ACC112 (cell line): ENCODE results near the gene SLC39A11.

ENCODE experiments used
- H2AFZ ChIP-seq: fragments of 200-600 bp; sonication (generic); one replicate; pipeline ENCODE4 v1.6.0; 2017; ENCODE audit warnings: antibody characterized with exemption, low read length; ENCODE audit not compliant: unreplicated experiment
- H3K27ac ChIP-seq: fragments of 200-600 bp; sonication (generic); 2 replicates; pipeline ENCODE4 v1.5.1; 2014; ENCODE audit warnings: low read depth, mild to moderate bottlenecking, antibody characterized with exemption, low read length, moderate library complexity
- H3K27me3 ChIP-seq: fragments of 200-600 bp; sonication (generic); 2 replicates; pipeline ENCODE4 v1.6.1; 2014; ENCODE audit warnings: mild to moderate bottlenecking, antibody characterized with exemption, low read length, moderate library complexity, mixed read lengths; ENCODE audit not compliant: insufficient read depth
- H3K36me3 ChIP-seq: fragments of 200-600 bp; sonication (generic); 2 replicates; pipeline ENCODE4 v1.6.1; 2016; ENCODE audit warnings: mild to moderate bottlenecking, antibody characterized with exemption, low read length, moderate library complexity, mixed read lengths; ENCODE audit not compliant: insufficient read depth
- H3K4me1 ChIP-seq: fragments of 200-600 bp; sonication (generic); one replicate; pipeline ENCODE4 v1.6.1; 2016; ENCODE audit warnings: low read length, mixed read lengths; ENCODE audit not compliant: insufficient read depth, unreplicated experiment, control insufficient read depth
- H3K4me3 ChIP-seq: fragments of 200-600 bp; sonication (generic); 2 replicates; pipeline ENCODE4 v1.5.1; 2014; ENCODE audit warnings: mild to moderate bottlenecking, low read depth, low read length
- H3K79me2 ChIP-seq: fragments of 200-600 bp; sonication (generic); one replicate; pipeline ENCODE4 v1.6.0; 2016; ENCODE audit warnings: low read length; ENCODE audit not compliant: control insufficient read depth, unreplicated experiment, insufficient read depth

Gene SLC39A11

GRCh38 chr17:73130977-73131376 lies 38.5 kb upstream of the SLC39A11 start:
- Histone ChIP-seq H3K27ac (no peak overlapping the region), H3K79me2 (no peaks in the 10 kb centered on the region), H3K4me3 (no peak overlapping the region), H3K36me3 (no peaks in the 10 kb centered on the region), H3K27me3 (peaks cover 6% of the 10 kb centered on the region), H3K4me1 (peaks cover 3% of the 10 kb centered on the region), H2AFZ (no peak overlapping the region)

- Histone ChIP-seq H2AFZ (no peak overlapping the region), H3K27ac (no peak overlapping the region), H3K79me2 (no peaks in the 10 kb centered on the region), H3K4me1 (peaks cover 3% of the 10 kb centered on the region), H3K4me3 (no peak overlapping the region), H3K27me3 (peaks cover 6% of the 10 kb centered on the region), H3K36me3 (no peaks in the 10 kb centered on the region)
These were observed 36.0 kb upstream of the SLC39A11 start for GRCh38 chr17:73128496-73128895.

GRCh38 chr17:73126716-73127473 lies 34.4 kb upstream of the SLC39A11 start:
- Histone ChIP-seq H3K27me3 (peaks cover 6% of the 10 kb centered on the region; the same call in 1 of the 2 replicates), H3K79me2 (no peaks in the 10 kb centered on the region), H3K27ac (no peak overlapping the region), H3K36me3 (no peaks in the 10 kb centered on the region), H2AFZ (no peak overlapping the region), H3K4me1 (peaks cover 3% of the 10 kb centered on the region), H3K4me3 (no peak overlapping the region)

- no peaks in the 10 kb centered on the region for H3K79me2 ChIP-seq
- H2AFZ ChIP-seq = no peak overlapping the region
- no peaks in the 10 kb centered on the region for H3K27me3 ChIP-seq
- no peak overlapping the region for H3K27ac ChIP-seq
- peaks cover 3% of the 10 kb centered on the region for H3K4me1 ChIP-seq
- no peaks in the 10 kb centered on the region for H3K36me3 ChIP-seq
- no peak overlapping the region for H3K4me3 ChIP-seq
These were observed 31.3 kb upstream of the SLC39A11 start for GRCh38 chr17:73123606-73124320.

- Histone ChIP-seq H3K27me3 (no peaks in the 10 kb centered on the region), H3K4me3 (no peak overlapping the region), H3K27ac (no peak overlapping the region), H3K36me3 (no peaks in the 10 kb centered on the region), H2AFZ (no peak overlapping the region), H3K79me2 (no peaks in the 10 kb centered on the region), H3K4me1 (peaks cover 3% of the 10 kb centered on the region)
These were observed 30.6 kb upstream of the SLC39A11 start for GRCh38 chr17:73122953-73123605.

- H3K27me3 ChIP-seq = no peaks in the 10 kb centered on the region
- no peak overlapping the region for H3K27ac ChIP-seq
- H3K4me3 ChIP-seq = no peak overlapping the region
- no peaks in the 10 kb centered on the region for H3K4me1 ChIP-seq
- H3K79me2 ChIP-seq = no peaks in the 10 kb centered on the region
- no peak overlapping the region for H2AFZ ChIP-seq
- H3K36me3 ChIP-seq = no peaks in the 10 kb centered on the region
These were observed 29.0 kb upstream of the SLC39A11 start for GRCh38 chr17:73121506-73121905.

- Histone ChIP-seq H3K36me3 (no peaks in the 10 kb centered on the region), H3K27ac (no peak overlapping the region), H2AFZ (no peak overlapping the region), H3K79me2 (no peaks in the 10 kb centered on the region), H3K27me3 (no peaks in the 10 kb centered on the region), H3K4me1 (no peaks in the 10 kb centered on the region), H3K4me3 (no peak overlapping the region)
These were observed 27.1 kb upstream of the SLC39A11 start for GRCh38 chr17:73119631-73120030.

- no peaks in the 10 kb centered on the region for H3K27me3 ChIP-seq
- H3K4me1 ChIP-seq = no peaks in the 10 kb centered on the region
- H3K79me2 ChIP-seq = no peaks in the 10 kb centered on the region
- no peak overlapping the region for H3K27ac ChIP-seq
- H3K36me3 ChIP-seq = no peaks in the 10 kb centered on the region
- no peak overlapping the region for H2AFZ ChIP-seq
- H3K4me3 ChIP-seq = no peak overlapping the region
These were observed 26.5 kb upstream of the SLC39A11 start for GRCh38 chr17:73118951-73119391.

- no peaks in the 10 kb centered on the region for H3K27me3 ChIP-seq
- H3K36me3 ChIP-seq = no peaks in the 10 kb centered on the region
- no peaks in the 10 kb centered on the region for H3K79me2 ChIP-seq
- no peaks in the 10 kb centered on the region for H3K4me1 ChIP-seq
- no peak overlapping the region for H3K4me3 ChIP-seq
- no peak overlapping the region for H2AFZ ChIP-seq
- no peak overlapping the region for H3K27ac ChIP-seq
These were observed 25.7 kb upstream of the SLC39A11 start for GRCh38 chr17:73118139-73118538.

- H3K4me3 ChIP-seq = no peak overlapping the region
- H3K27me3 ChIP-seq = no peaks in the 10 kb centered on the region
- H3K36me3 ChIP-seq = no peaks in the 10 kb centered on the region
- no peak overlapping the region for H3K27ac ChIP-seq
- H3K4me1 ChIP-seq = no peaks in the 10 kb centered on the region
- H3K79me2 ChIP-seq = no peaks in the 10 kb centered on the region
- H2AFZ ChIP-seq = no peak overlapping the region
These were observed 19.8 kb upstream of the SLC39A11 start for GRCh38 chr17:73112246-73112645.
